Cerebellar cortex (tissue), 1 donor: ENCODE measurements around the gene POLR3K.
"Not testable (repeated sequence)": the region's sequence is repeated elsewhere in the genome, so short reads cannot be mapped to it uniquely, and the experiment has no call there.

Experiments used
- DNase-seq: peaks from one replicate; pipeline ENCODE4 v3.0.0-alpha.2; 2015; ENCODE audit warnings: low spot score

The POLR3K gene

DNA sequence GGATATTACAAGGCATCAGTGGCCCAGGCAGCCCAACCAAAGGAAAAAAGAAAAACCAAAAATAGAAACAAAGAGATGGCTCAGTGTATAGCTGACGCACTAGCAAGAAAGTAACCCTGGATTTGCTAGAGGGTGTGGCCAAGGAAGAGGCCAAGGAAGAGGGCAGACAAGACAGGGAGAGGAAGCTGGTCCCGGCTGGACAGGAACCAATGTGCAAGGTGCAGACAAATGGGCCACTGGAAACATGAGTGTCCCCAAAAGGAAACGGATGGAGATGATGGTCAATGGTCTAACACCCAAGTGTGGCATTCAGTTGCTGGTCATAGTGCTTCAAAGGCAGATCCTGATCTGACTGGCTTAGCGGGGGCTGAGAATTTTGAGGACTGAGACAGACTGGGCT, 10.7 kb downstream of the POLR3K start:
- no peak for DNase-seq

DNA sequence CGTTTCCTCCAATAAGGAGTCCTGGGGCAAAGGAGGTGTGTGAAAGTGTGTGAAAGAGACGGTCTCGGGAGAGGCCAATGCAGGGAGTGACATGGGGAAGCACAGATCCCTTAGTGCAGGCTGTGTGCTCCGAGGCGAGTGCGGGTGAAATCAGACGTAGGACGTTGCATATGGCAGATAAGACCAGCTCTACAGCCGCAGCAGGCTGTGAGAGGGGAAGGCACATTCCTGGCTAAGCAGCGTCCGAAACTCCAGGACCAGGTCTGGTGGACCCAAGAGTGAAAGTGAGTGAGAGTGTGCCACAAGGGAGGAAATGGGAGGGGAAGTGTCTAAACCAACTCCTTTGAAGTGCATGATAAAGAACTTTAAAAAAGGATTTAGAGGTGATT, 11.3 kb downstream of the POLR3K start:
- no peak for DNase-seq

DNA sequence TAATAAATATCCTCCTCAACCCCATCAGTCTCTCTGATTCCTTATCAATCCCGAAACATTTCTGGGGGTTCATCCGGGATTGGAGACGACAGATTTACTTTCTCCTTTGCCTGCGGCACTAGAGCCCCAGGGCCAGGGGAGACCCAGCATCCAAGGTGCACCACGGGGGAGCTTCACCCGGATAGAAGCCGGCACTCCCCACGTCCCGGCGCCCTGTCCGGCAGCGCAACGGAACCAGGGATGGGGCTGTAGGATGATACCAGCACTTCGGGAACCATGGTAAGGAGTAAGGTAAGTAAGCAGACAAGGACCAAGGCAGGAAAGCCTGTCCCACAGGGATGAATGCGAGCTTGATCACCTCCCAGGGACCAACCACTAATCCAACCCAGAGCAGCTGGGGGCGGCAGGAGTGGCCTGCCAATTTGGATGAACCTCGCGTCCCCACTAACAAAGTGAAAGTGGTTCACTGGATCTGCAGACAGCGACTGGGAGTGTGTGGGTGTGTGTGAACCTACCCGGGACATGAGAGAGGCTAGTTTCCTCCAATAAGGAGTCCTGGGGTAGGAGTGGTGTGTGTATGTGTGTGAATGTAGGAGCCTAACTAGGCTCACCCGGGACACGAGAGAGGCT, 11.9 kb downstream of the POLR3K start:
- DNase-seq: no peak

DNA sequence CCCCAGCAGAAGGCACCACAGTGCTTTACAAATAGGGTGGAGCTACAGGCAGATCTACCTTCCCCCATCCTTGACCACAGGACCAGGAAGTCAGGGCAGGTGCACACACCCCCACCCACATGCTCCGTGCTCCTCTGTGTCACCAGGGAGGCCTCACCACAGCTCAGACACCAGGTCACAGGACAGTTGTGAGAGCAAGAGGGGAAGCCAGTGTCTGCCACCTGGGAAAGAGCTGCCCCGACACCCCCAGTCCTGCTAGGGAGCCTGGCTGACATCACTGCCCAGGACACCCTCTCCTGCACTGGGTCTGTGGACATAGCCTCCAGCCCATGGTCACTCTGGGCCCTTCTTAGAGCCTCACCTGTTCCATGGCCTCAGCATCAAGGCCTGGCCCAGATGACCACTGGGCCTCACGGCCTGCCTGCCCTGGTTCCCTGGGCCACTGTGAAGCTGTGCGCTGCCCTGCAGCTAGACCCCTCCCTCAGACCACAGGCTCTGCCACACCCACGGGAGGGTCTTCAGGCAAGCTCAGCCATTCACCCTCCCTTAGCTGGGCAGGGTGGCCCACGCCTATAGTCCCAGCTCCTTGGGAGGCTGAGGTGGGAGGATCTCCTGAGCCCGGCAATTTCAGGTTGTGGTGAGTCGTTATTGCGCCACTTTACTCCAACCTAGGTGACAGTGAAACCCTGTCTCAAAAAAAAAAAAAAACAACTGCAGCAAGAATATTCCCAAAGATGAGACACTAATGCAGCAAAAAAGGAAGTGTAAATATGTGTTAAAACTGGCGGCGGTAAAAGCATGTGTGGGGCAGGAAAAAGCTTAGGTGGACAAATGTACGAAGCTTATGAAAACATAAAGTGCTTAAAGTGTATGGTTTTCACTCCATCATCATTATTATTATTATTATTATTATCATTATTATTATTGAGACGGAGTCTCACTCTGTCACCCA, 14.2 kb downstream of the POLR3K start:
- no peak for DNase-seq

DNA sequence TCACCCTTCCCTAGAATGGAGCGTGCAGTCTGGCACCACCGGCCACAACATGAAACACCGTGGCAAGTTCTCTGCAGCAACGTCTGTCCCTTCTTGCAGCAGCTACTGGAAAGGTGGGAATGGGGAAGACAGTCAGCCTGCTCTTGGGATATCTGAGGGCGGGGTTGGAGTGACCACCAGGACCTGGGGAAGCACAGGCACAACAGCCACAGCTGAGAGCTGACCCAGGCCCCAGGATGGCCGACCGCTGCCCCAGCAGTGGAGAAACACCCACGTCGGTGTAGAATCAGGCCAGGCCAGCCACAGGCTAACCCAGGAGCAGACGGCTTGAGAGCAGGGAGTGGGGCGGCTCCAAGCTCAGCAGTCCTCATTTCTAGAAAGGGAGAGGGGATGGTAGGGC, 15.2 kb downstream of the POLR3K start:
- not testable (repeated sequence) for DNase-seq

DNA sequence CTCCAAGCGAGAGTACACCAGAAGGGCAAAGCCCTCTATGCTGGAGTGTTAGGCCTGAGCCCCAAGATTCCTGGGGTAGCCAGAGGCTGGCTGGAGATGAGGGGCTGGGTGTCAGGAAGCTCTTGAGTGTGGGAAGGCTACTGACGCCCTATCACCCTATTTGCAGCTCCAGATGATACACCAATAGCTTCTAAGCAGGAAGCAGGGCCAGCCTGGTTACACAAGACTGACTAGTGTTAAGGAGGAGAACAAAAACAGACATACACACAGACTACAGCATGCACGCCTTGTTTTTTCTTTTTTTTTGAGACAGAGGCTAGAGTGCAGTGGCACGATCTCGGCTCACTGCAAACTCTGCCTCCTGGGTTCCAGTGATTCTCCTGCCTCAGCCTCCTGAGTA, 15.9 kb downstream of the POLR3K start:
- DNase-seq: no peak

DNA sequence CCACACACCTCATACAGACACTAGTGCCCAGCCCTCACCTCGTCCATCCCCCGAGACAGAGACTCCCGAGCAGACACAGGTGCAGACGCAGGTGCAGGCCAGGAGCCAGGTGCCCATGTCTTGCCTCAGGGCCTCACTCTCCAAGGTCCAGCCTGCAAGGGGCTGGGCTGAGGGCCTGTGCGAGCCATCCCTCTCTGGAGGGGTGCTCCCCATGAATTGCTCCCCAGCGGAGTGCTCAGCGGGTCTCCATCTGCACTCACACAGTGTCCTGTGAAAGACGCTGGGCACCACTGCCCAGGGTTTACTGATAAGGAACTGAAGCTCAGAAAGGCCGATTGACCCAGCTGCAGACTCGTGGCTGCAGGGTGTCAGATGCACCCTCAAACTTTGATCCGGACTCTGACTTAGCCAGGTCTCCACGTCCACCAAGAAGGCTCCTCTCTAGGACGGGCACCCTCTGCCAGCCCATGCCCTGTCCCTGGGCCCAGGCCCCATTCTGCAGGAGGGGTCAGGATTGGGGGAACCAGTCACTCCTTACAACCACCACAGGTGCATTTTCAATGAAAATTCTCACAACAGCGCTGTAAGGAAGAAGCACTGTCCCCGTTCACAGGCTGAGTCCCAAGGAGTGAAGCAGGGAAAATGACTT, 16.9 kb downstream of the POLR3K start:
- DNase-seq: no peak

DNA sequence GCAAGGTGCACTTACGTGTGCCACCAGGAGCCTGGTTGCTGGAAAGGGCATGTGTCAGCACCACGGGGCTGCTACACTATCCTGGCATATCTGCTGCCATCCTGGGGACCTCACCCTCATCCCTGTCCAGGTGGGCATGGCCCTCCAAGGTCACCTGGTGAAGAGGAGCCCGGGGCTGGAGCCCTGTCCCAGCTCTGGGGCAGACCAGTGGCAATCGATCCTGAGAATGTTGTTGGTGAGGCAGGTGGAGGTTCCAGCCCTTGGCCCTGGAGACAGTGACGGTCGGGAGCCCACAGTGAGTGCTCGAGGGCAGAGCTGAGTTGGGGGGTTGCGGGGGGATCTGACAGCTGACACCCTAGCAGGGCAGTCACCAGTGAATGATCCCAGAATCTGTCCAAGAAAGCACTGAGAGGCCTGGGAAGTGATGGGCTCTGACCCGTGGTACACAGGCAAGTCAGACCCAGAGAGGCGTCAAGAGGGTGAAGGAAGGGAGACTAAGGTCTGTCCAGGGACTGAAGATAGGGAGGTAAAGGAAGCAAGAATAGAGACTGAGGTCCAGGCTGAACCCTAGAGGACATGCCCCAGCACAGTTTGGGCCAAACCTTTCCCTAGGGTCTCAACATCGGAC, 17.6 kb downstream of the POLR3K start:
- no peak for DNase-seq

DNA sequence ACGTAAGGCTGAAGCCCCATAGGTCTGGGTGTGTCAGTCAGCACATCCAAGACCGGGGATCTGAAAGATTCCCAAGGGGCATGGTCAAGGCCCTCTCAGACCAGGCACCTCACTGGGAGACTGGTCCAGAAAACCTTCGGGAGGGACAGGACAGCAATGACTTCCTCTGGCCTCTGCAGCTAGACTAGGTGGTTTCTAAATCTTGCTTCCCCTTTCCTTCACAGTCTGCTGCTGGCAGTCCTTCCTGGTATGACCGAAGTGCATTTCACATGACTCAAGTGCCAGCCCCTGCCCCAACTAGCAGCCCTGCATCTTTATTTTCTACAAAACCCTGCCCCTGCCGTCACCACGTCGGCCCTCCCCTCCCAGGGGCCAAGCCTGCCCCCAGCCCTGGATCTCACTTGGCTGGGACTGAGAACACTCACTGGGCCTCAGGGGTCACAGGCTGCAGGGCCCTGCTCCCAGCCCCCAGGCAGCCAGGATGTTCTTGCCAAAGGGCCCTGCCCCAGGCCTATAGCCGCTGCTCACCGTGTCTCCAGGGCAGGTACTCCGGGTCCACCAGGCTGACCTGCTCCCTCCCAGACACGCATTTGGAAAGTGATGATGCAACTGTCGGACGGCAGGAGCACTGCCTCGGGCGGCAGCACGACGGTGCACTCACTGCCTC, 18.3 kb downstream of the POLR3K start:
- no peak for DNase-seq

DNA sequence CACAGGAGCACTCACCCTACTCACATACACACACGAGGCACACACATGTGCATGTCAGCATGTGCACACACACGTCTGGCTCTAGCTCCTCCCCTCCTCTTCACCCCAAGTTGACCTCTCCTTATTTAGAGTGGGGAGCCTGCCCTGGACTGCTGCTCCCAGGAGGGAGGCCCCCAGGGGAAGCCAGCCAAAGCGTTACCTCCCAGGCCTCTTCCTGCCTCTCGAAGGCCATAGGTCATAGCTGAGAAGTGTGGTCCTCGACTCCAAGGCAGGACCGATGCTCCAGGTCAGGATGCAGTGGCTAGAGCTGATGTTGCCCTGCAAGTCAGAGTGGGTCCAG, 18.8 kb downstream of the POLR3K start:
- no peak for DNase-seq

DNA sequence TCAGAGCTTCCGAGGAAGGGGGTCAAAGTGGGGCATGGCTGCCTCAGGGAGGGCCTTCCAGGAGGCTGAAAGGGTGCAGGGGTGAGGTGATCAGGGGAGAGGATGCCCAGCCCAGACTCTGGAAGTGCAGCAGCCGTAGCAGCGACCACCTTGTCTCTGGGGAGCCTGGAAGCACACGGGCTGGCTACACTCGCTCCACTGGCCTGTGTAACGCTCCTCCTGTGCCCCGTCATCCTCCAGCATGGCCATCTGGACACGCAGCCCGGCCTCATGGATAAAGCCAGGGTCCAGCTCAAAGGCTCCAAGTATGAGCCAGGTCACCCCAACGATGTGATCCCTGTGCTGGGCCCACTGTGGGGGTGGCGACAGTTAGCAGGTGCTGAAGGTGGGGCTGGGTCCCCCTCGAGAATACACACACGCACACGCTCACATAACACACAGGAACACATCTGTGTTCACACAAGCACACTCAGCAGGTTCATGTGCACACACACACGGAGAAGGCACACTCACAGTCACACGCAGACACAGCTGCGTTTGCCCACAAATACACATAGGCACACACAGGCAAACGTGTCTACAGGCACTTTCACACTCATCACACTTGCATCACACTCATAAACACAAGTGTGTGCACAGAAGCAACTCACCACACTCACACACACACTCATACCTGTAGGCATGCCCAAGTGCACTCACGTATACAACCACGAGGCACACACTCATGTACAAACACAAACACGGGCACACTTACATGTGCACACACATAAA, 19.3 kb downstream of the POLR3K start:
- DNase-seq: no peak

DNA sequence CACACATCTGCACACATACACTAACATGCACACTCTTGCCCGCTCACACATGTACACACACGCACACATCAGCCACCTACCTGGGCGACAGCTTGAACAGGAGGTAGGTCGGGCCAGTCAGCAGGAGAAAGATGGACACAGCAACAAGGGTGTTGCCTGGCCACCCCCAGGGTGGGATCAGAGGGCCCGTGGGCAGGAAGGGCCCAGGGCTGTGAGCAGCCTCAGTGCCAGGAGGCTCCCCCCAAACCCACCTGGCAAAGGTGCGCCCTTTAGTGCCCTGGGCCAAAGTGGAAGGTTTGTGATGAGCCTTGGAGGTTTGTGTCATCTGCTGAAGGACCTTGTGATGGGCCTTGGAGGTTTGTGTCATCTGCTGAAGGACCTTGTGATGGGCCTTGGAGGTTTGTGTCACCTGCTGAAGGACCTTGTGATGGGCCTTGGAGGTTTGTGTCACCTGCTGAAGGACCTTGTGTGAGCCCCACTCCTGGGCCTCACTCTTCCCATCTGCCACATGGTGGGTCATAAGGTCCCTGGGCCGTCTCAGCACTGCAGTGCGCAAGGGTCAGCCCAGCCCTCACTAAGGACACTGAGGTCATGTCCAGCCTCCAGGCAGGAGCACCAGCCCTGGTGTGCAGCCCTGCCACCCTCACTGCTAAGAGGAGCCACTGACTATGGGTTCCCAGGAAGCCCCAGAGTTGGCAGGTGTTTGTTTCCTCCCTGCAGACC, 20.1 kb downstream of the POLR3K start:
- DNase-seq: not testable (repeated sequence)

DNA sequence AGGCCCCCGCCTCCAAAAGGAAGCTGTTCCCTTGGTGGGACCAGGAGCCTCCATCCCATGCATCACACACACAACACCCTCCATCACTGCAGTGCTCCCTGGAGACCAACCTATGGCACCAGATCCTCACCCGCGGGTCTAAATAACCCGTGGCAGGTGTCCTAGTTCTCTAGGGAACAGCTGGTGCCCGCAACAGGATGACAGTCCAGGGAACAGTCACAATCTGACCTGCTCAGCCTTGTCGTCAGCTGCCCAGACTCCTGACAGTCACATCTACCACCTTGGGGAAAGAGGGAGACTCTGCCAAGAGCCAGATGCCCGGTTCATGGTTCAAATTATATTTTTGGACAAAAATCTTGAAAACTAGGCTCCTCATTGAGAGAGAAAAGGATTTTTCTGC, 22.8 kb downstream of the POLR3K start:
- not testable (repeated sequence) for DNase-seq

DNA sequence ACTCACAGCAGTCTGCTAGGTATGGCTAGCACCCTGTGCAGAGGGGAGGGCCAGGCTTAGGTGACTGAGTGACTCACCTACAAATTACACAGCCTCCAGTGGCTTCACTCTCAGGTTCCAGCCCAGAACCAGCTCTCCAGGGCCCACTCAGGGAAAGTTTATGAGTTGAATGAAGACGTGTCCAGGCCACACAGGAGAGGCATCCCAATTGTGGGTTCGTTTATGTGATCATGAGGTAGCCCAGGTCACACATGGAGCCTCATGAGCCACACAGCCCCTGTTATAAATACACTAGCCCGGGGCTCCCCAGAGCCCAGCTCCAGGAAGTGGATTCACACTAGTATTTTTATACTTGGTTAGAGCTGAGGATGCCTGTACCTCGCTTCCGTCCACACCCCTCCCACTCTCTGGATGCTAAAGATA, 27.5 kb downstream of the POLR3K start:
- not testable (repeated sequence) for DNase-seq

DNA sequence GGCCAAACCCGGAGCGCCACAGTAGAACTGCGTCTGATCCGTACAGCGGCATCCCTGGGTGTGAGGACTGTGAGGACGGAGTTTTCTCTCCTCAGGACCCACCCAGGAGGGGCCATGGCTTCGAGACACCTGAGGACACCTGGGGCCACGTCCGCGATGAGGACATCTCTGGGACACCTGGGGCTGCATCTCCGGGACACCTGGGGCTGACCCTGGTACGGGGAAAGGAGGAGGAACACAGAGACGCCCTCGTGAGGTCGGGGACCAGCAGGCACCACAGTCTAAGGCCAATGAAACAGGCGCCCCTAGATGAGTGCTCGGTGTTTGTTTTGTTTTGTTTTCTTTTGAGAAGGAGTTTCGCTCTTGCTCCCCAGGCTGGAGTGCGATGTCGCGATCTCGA, 29.3 kb downstream of the POLR3K start:
- DNase-seq: not testable (repeated sequence)

DNA sequence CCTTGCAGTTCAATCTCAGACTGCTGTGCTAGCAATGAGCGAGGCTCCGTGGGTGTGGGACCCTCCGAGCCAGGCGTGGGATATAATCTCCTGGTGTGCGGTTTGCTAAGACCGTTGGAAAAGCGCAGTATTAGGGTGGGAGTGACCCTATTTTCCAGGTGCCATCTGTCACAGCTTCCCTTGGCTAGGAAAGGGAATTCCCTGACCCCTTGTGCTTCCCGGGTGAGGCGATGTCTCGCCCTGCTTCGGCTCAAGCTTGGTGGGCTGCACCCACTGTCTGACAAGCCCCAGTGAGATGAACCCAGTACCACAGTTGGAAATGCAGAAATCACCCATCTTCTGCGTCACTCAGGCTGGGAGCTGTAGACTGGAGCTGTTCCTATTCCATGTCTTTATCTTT, 32.5 kb downstream of the POLR3K start:
- DNase-seq: not testable (repeated sequence)

DNA sequence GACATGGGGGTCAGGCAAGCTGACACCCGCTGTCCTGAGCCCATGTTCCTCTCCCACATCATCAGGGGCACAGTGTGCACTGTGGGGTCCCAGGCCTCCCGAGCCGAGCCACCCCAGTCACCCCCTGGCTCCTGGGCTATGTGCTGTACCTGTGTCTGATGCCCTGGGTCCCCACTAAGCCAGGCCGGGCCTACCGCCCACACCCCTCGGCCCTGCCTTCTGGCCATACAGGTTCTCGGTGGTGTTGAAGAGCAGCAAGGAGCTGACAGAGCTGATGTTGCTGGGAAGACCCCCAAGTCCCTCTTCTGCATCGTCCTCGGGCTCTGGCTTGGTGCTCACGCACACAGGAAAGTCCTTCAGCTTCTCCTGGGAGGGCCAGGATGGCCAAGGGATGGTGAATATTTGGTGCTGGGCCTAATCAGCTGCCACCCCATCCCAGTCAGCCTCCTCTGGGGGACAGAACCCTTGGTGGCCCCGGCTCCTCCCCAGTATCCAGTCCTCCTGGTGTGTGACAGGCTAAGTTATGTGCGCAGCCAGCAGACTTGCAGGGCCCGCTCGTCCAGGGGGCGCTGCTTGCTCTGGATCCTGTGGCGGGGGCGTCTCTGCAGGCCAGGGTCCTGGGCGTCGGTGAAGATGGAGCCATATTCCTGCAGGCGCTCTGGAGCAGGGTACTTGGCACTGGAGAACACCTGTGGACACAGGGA, 36.2 kb downstream of the POLR3K start:
- not testable (repeated sequence) for DNase-seq

DNA sequence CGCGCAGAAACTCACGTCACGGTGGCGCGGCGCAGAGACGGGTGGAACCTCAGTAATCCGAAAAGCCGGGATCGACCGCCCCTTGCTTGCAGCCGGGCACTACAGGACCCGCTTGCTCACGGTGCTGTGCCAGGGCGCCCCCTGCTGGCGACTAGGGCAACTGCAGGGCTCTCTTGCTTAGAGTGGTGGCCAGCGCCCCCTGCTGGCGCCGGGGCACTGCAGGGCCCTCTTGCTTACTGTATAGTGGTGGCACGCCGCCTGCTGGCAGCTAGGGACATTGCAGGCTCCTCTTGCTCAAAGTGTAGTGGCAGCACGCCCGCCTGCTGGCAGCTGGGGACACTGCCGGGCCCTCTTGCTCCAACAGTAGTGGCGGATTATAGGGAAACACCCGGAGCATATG, 42.6 kb downstream of the POLR3K start:
- not testable (repeated sequence) for DNase-seq

DNA sequence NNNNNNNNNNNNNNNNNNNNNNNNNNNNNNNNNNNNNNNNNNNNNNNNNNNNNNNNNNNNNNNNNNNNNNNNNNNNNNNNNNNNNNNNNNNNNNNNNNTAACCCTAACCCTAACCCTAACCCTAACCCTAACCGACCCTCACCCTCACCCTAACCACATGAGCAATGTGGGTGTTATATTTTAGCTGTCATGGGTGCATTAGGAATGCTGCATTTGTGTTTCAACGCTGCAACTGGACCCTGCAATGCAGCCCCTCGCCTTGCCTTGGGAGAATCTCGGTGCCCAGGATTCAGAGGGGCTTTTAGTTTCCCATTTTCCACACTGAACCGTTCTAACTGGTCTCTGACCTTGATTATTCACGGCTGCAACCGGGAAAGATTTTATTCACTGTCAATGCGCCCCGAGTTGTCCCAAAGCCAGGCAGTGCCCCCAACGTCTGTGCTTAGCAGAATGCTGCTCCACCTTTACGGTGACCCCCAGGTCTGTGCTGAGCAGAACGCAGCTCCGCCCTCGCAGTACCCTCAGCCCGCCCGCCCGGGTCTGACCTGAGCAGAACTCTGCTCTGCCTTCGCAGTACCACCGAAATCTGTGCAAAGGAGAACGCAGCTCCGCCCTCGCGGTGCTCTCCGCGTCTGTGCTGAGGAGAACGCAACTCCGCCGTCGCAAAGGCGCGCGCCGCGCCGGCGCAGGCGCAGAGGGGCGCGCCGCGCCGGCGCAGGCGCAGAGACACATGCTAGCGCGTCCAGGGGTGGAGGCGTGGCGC, 43.3 kb downstream of the POLR3K start:
- no peak for DNase-seq
